ENCODE measurements around the gene PNMT. TPM values are rescaled to one million over a fixed set of nuclear protein-coding genes. Genes with fewer than 3 reads are reported as not detected.

The PNMT gene
- total and polyA plus RNA-seq, 2 of the 8 experiments (the other 6 are each of a cell fraction or from before 2014, with no cell fraction given) = 5.6 to 10.9 TPM

DNA sequence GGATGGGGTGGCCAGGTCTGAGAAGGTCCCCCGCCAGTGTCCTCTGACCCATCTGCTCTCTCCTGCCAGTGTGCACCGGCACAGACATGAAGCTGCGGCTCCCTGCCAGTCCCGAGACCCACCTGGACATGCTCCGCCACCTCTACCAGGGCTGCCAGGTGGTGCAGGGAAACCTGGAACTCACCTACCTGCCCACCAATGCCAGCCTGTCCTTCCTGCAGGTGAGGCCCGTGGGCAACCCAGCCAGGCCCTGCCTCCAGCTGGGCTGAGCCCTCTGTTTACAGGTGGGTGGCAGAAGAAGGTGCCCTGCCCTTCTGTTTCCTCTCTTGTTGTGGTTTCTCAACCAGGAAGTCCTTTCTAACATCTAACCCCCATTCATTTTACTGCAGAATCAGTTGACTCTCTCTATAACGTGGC lies 38.7 kb downstream of the PNMT start:
- no peak overlapping the region for H3K56ac ChIP-seq (replicated peaks; ENCODE audit: insufficient read length, low read depth, low read length)
- peaks cover 27 to 80% of the 10 kb centered on the region in 2 experiments for H3K79me2 ChIP-seq (ENCODE audit: control insufficient read depth in 1 of 2, insufficient read depth in 2 of 2, low read length in 2 of 2)
- H3K9ac ChIP-seq (replicated peaks in 1 of 4; ENCODE audit: extremely low read depth in 1 of 4, low read depth in 3 of 4, low read length in 3 of 4) = no peak overlapping the region
- no peak for TF ChIP-seq CEBPB (IDR thresholded peaks at IDR 0.05; ENCODE audit: low read depth, low read length)
- TF ChIP-seq TEAD4 (IDR thresholded peaks at IDR 0.05; ENCODE audit: low read depth, low read length) = no peak
- no peak for TF ChIP-seq KDM5A (IDR thresholded peaks at IDR 0.05; ENCODE audit: low read length)
- no peak for TF ChIP-seq CREB1 (IDR thresholded peaks at IDR 0.05)
- TF ChIP-seq JUN (IDR thresholded peaks at IDR 0.05; ENCODE audit: low read depth, low read length) = no peak
- TF ChIP-seq SIN3A (conservative IDR thresholded peaks at IDR 0.05 in 1 of 2, IDR thresholded peaks at IDR 0.05 in 1 of 2; ENCODE audit: low read depth in 1 of 2, low read length in 2 of 2) = no peak
- TF ChIP-seq CTBP2 (IDR thresholded peaks at IDR 0.05; ENCODE audit: borderline replicate concordance, insufficient read depth, insufficient read length, low read length) = no peak
- TF ChIP-seq TBP (IDR thresholded peaks at IDR 0.05; ENCODE audit: low read depth, low read length) = no peak
- TF ChIP-seq BACH1 (IDR thresholded peaks at IDR 0.05; ENCODE audit: low read length) = no peak
- TF ChIP-seq YY1 (IDR thresholded peaks at IDR 0.05; ENCODE audit: low read depth, low read length) = no peak
- no peak for TF ChIP-seq RXRA (IDR thresholded peaks at IDR 0.05; ENCODE audit: insufficient read depth, low read depth, low read length)
- no peak for TF ChIP-seq NANOG (IDR thresholded peaks at IDR 0.05; ENCODE audit: insufficient read depth, low read depth, low read length, poor library complexity, severe bottlenecking)
- no peak for TF ChIP-seq RFX5 (IDR thresholded peaks at IDR 0.05; ENCODE audit: borderline replicate concordance, low read depth, low read length)
- TF ChIP-seq GTF2F1 (IDR thresholded peaks at IDR 0.05; ENCODE audit: borderline replicate concordance, low read depth, low read length) = no peak

More for the DNA sequence above, 38.7 kb downstream of the PNMT start:
- no peak overlapping the region for H3K14ac ChIP-seq (ENCODE audit: insufficient read length)
- WGBS, 2 experiments (ENCODE audit: extremely low coverage in 1 of 2, insufficient coverage in 1 of 2, insufficient read length in 1 of 2, insufficient replicate concordance in 2 of 2, low coverage in 1 of 2, low lambda C conversion rate in 2 of 2, missing lambda C conversion rate in 1 of 2) = 93% methylated on average over 7 of the region's 7 CpGs; no CpG with 5 or more reads in 1 of the 2 experiments
- H3K4ac ChIP-seq (replicated peaks; ENCODE audit: insufficient read length, low read depth, low read length) = no peak overlapping the region
- DNase-seq (ENCODE audit: low read depth in 1 of 2, low spot score in 2 of 2) (no peak), FAIRE-seq (no peak)
- H2BK5ac ChIP-seq (ENCODE audit: low read depth, low read length) = no peak overlapping the region; the same call in 1 of the 2 replicates
- peaks cover 23 to 53% (median 44%) of the 10 kb centered on the region in 4 experiments for H3K36me3 ChIP-seq (ENCODE audit: control insufficient read depth in 2 of 4, insufficient read depth in 4 of 4, low read length in 3 of 4)
- H2BK20ac ChIP-seq (ENCODE audit: low read length) = no peak overlapping the region
- H4K91ac ChIP-seq (replicated peaks; ENCODE audit: insufficient read length, low read length) = no peak overlapping the region
- H3K4me2 ChIP-seq (ENCODE audit: insufficient read depth in 1 of 2, low read depth in 2 of 2, low read length in 2 of 2) = no peak overlapping the region
- no peaks in the 10 kb centered on the region for H3K9me3 ChIP-seq (ENCODE audit: insufficient read depth in 2 of 2, low read depth in 1 of 2, low read length in 1 of 2)
- H3K23me2 ChIP-seq (ENCODE audit: low read depth, low read length) = no peaks in the 10 kb centered on the region
- no peak overlapping the region; the same call in 1 of the 2 replicates for H3K18ac ChIP-seq (ENCODE audit: extremely low read depth, low read length)
- peaks cover 26 to 37% of the 10 kb centered on the region in 2 experiments for H4K20me1 ChIP-seq (replicated peaks in 1 of 2; ENCODE audit: control insufficient read depth in 1 of 2, insufficient read depth in 2 of 2, low read length in 2 of 2)
- no peak overlapping the region for H4K5ac ChIP-seq (ENCODE audit: insufficient read length, low read depth, low read length)
- H4K8ac ChIP-seq (ENCODE audit: extremely low read depth, insufficient read depth, low read length) = no peak overlapping the region; the same call in 1 of the 2 replicates
- peaks cover 12 to 36% (median 22%) of the 10 kb centered on the region in 4 experiments for H3K4me1 ChIP-seq (replicated peaks in 1 of 4; ENCODE audit: control insufficient read depth in 3 of 4, insufficient read depth in 4 of 4, low read length in 3 of 4)
- no peak overlapping the region for H3K23ac ChIP-seq (ENCODE audit: insufficient read length)
- no peak overlapping the region for H3K27ac ChIP-seq (ENCODE audit: low read depth, low read length)
- no peak overlapping the region for H2AFZ ChIP-seq (ENCODE audit: low read length)
- H3K4me3 ChIP-seq (ENCODE audit: extremely low read depth in 1 of 4, insufficient read depth in 2 of 4, low read depth in 3 of 4, low read length in 4 of 4) = no peak overlapping the region
- no peak overlapping the region for H2AK5ac ChIP-seq (ENCODE audit: low read depth, low read length)
- no peaks in the 10 kb centered on the region for H3K27me3 ChIP-seq (replicated peaks in 1 of 4; ENCODE audit: control insufficient read depth in 3 of 4, extremely low read depth in 1 of 4, insufficient read depth in 3 of 4, low read length in 3 of 4)
- H2BK120ac ChIP-seq (replicated peaks; ENCODE audit: low read depth, low read length) = no peak overlapping the region
- no peak overlapping the region for H2BK12ac ChIP-seq (ENCODE audit: low read depth, low read length)
- POLR2A ChIA-PET (ENCODE audit: partially characterized antibody) = interaction anchor here (0.8 to 38.1 kb wide), 5 partner anchors 8 to 31 kb away, joined by 3 to 708 read pairs (median 5); partner anchors contain the start of genes PGAP3, PNMT and TCAP
- CTCF ChIA-PET (ENCODE audit: partially characterized antibody) = interaction anchor here (2.5 to 52.4 kb wide), 3 partner anchors 11 to 73 kb away, joined by 9 to 1885 read pairs (median 11); partner anchors contain the start of genes MIEN1, PPP1R1B and STARD3
- H2BK15ac ChIP-seq (ENCODE audit: low read length) = no peak overlapping the region
- H3K79me1 ChIP-seq (ENCODE audit: low read depth, low read length) = peaks cover 22% of the 10 kb centered on the region
